ENCODE measurements around the gene ATG13.
"Not testable (repeated sequence)": the region's sequence is repeated elsewhere in the genome, so short reads cannot be mapped to it uniquely, and the experiment has no call there.

ATG13 gene

DNA sequence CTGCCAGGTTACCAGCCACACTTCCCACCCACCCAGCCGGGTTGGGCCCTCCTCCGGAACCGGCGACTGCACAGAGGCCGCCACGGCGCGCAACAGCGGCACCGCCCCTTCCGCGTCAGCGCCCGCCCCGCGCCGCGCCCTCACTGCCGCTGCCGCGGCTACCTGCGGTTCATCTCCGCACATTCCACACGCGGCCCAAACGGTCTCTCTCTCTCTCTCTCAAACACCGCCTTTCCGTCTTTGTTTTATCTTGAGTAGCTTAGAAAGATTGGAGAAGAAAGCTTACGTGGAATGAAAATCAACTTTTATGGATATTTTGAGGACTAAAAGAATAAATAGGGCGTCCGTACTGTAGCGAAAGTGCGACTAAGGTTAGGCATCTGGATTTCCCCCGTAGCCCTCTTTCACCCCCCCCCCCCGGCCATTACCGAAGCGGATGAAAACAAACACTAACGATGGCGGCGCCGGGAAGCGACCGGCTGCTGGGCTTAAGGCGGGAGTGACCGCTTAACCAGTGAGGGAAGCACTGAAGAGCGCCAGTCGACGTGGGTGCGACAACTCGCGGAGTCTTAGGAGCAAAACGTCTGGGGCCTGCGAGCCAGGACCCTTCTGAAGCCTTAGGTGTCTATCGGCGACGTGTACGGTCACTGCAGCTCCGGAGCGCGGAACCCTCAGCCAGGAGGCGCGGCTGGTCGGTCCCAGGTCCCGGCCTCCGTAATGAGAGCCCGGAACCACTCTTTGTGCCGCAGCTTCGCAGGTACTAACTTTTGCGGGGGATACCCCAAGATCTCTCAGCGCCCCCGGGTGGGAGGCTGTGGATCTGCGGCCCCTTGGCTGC is at the start of gene ATG13, which contains the start of gene HARBI1:
Gene ATG13, plus strand, starts transcription at position 420 of the 838 bp plus-strand sequence. CDS start 26,739 bp downstream, outside the sequence.
Gene HARBI1, minus strand, starts transcription at position 94 of the 838 bp plus-strand sequence. CDS start 990 bp downstream, outside the sequence.
- Histone ChIP-seq H3K36me3 (ENCODE audit: insufficient read depth, low read length) (peaks cover 6% of the 10 kb centered on the region), H3K27me3 (ENCODE audit: control insufficient read depth in 1 of 2, insufficient read depth in 2 of 2, low read length in 2 of 2) (no peaks in the 10 kb centered on the region), H3K9me3 (ENCODE audit: low read length) (no peaks in the 10 kb centered on the region), H3K27ac (ENCODE audit: low read depth, low read length) (peak within 1 kb of the TSS; percentile 92), H3K4me1 (ENCODE audit: insufficient read depth, low read length) (peaks cover 19% of the 10 kb centered on the region), H3K9ac (ENCODE audit: low read length) (peak within 1 kb of the TSS; percentile 84), H3K4me3 (ENCODE audit: low read depth in 1 of 2, low read length in 2 of 2) (peak within 1 kb of the TSS; percentile 97 to 98)

DNA sequence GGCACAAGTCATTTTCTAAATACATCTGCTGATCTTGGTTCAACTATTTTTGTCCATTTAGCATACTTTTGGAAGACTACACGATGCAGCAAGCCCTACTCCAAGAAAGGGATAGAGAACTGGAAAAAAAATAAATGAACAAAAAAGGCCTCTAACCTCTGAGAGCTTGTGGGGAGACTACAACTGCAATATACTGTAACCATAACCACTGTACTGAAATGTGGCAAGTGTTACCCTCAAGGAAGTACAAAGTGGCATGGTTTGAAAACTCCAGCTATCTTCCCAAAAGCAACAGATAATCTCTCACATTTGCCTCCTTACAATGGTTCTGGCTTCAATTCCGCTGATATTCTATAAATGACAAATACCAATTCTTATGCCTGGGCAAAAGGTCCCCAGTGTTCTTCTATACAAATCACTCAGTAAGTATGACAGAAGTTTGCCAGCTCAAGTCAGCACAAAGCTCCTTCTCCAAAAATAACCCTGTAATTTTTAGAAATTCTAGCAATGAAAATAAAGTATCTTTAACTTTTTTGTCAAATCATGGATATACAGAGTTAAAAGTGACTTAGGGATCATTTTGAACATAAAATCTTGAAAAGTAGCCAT is 46.5 kb upstream of the ATG13 start:
- Histone ChIP-seq H3K27ac (ENCODE audit: low read depth, low read length) (no peak overlapping the region), H3K9ac (ENCODE audit: low read length) (no peak overlapping the region), H3K36me3 (ENCODE audit: insufficient read depth, low read length) (no peaks in the 10 kb centered on the region), H3K4me3 (ENCODE audit: low read depth in 1 of 2, low read length in 2 of 2) (no peak overlapping the region), H3K9me3 (ENCODE audit: low read length) (no peaks in the 10 kb centered on the region), H3K4me1 (ENCODE audit: insufficient read depth, low read length) (peaks cover 4% of the 10 kb centered on the region), H3K27me3 (ENCODE audit: control insufficient read depth in 1 of 2, insufficient read depth in 2 of 2, low read length in 2 of 2) (no peaks in the 10 kb centered on the region)

DNA sequence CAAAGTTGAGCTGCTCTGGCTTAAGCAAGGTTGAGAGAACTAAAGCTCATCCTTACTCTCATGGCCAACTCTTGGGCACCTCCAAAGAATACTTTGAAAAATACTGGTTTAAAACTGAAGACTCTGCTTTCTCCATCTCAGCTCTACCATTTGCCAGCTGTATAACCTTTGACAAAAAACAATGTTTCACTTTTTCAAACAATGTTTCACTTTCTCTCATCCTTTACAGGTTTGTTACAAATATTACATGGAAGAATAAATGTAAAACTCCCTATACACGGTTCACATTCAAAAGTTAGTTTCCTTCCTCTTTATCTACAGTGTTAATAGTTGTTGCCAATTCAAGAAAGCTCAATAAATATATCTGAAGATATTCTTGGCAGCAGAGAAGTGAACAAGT is 42.7 kb upstream of the ATG13 start:
- Histone ChIP-seq H3K9ac (ENCODE audit: low read length) (no peak overlapping the region), H3K4me1 (ENCODE audit: insufficient read depth, low read length) (peaks cover 7% of the 10 kb centered on the region), H3K36me3 (ENCODE audit: insufficient read depth, low read length) (no peaks in the 10 kb centered on the region), H3K27me3 (ENCODE audit: control insufficient read depth in 1 of 2, insufficient read depth in 2 of 2, low read length in 2 of 2) (no peaks in the 10 kb centered on the region), H3K27ac (ENCODE audit: low read depth, low read length) (no peak overlapping the region), H3K4me3 (ENCODE audit: low read depth in 1 of 2, low read length in 2 of 2) (no peak overlapping the region), H3K9me3 (ENCODE audit: low read length) (no peaks in the 10 kb centered on the region)

DNA sequence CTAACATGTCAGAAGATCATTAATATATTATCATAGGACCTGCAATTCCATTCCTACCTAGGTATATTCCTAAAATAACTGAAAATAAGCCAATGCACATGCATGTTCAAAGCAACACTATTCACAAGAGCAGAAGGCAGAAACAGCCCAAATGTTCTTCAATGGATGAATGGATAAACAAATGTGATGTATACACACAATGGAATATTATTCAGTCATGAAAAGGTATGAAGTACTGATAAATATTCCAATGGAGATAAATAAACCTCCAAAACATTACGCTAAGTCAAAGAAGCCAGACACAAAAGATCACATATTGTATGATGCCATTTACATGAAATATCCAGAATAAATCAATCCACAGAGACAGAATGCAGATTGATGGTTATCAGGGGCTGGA is 40.3 kb upstream of the ATG13 start:
- Histone ChIP-seq H3K27me3 (ENCODE audit: control insufficient read depth in 1 of 2, insufficient read depth in 2 of 2, low read length in 2 of 2) (no peaks in the 10 kb centered on the region), H3K9ac (ENCODE audit: low read length) (no peak overlapping the region), H3K9me3 (ENCODE audit: low read length) (no peaks in the 10 kb centered on the region), H3K27ac (ENCODE audit: low read depth, low read length) (no peak overlapping the region), H3K36me3 (ENCODE audit: insufficient read depth, low read length) (no peaks in the 10 kb centered on the region), H3K4me3 (ENCODE audit: low read depth in 1 of 2, low read length in 2 of 2) (no peak overlapping the region), H3K4me1 (ENCODE audit: insufficient read depth, low read length) (peaks cover 7% of the 10 kb centered on the region)

DNA sequence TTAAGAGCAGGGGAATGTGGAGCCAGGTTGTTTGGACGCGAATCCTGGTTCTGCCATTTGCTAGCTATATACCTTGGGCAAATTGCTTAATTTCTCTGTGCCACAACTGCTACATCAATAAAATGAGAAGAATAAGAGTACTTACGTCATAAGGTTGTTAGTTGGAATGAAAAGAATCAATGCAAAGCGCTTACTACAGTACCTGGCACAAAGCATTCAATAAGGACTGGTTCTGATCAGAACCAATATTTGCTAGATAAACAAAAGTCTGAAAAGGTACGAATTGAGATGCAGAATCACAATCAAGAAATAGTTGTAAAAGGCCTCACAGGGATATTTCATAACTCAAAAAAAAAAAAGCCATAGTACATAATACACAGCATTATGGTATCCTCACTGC is 34.8 kb upstream of the ATG13 start:
- H3K27me3 ChIP-seq (ENCODE audit: control insufficient read depth in 1 of 2, insufficient read depth in 2 of 2, low read length in 2 of 2) = no peaks in the 10 kb centered on the region
- no peak overlapping the region for H3K27ac ChIP-seq (ENCODE audit: low read depth, low read length)
- no peak overlapping the region for H3K9ac ChIP-seq (ENCODE audit: low read length)
- H3K36me3 ChIP-seq (ENCODE audit: insufficient read depth, low read length) = no peaks in the 10 kb centered on the region
- H3K4me1 ChIP-seq (ENCODE audit: insufficient read depth, low read length) = no peaks in the 10 kb centered on the region
- no peak overlapping the region for H3K4me3 ChIP-seq (ENCODE audit: low read depth in 1 of 2, low read length in 2 of 2)
- no peaks in the 10 kb centered on the region for H3K9me3 ChIP-seq (ENCODE audit: low read length)

DNA sequence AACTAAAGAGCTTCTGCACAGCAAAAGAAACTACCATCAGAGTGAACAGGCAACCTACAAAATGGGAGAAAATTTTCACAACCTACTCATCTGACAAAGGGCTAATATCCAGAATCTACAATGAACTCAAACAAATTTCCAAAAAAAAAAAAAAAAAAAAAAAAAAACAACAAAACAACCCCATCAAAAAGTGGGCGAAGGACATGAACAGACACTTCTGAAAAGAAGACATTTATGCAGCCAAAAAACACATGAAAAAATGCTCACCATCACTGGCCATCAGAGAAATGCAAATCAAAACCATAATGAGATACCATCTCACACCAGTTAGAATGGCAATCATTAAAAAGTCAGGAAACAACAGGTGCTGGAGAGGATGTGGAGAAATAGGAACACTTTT is 33.8 kb upstream of the ATG13 start:
- H3K36me3 ChIP-seq (ENCODE audit: insufficient read depth, low read length); H3K27ac ChIP-seq (ENCODE audit: low read depth, low read length); H3K4me1 ChIP-seq (ENCODE audit: insufficient read depth, low read length); H3K4me3 ChIP-seq (ENCODE audit: low read depth in 1 of 2, low read length in 2 of 2); H3K9ac ChIP-seq (ENCODE audit: low read length); H3K9me3 ChIP-seq (ENCODE audit: low read length); H3K27me3 ChIP-seq (ENCODE audit: control insufficient read depth in 1 of 2, insufficient read depth in 2 of 2, low read length in 2 of 2): not testable (repeated sequence)

DNA sequence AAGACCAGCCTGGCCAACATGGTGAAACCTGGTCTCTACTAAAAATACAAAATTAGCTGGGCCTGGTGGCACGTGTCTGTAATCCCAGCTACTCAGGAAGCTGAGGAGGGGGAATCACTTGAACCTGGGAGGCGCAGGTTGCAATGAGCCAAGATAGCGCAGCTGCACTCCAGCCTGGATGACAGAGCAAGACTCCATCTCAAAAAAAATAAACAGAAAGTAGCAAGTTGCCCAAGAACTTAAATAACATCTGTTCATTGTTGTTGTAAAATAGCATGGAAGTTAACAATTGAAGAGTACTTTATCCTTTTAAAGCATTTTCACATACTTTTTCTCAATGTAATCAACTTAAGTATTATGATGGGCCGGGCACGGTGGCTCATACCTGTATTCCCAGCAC is 29.2 kb upstream of the ATG13 start:
- Histone ChIP-seq H3K4me3 (ENCODE audit: low read depth in 1 of 2, low read length in 2 of 2) (no peak overlapping the region), H3K9ac (ENCODE audit: low read length) (no peak overlapping the region), H3K27me3 (ENCODE audit: control insufficient read depth in 1 of 2, insufficient read depth in 2 of 2, low read length in 2 of 2) (no peaks in the 10 kb centered on the region), H3K4me1 (ENCODE audit: insufficient read depth, low read length) (peaks cover 22% of the 10 kb centered on the region), H3K27ac (ENCODE audit: low read depth, low read length) (no peak overlapping the region), H3K36me3 (ENCODE audit: insufficient read depth, low read length) (no peaks in the 10 kb centered on the region), H3K9me3 (ENCODE audit: low read length) (no peaks in the 10 kb centered on the region)

DNA sequence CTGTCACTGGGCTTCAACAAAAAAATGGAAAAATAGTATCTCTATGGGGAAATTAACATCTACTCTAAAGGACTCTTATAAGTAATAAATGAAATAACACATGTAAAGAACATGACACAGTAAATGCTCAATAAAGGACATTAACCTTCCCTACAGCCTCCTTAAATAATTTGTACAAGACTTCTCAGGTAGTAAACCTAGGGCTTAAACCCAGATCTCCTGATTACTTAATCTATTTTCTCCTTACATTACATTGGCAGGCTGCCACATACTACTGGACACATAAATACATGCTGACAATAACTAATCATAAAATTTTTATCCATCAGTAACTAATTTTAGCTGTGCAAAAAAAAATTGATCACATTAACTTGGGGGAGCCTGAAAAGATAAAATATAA is 28.4 kb upstream of the ATG13 start:
- no peaks in the 10 kb centered on the region for H3K9me3 ChIP-seq (ENCODE audit: low read length)
- H3K27ac ChIP-seq (ENCODE audit: low read depth, low read length) = no peak overlapping the region
- H3K36me3 ChIP-seq (ENCODE audit: insufficient read depth, low read length) = no peaks in the 10 kb centered on the region
- no peaks in the 10 kb centered on the region for H3K27me3 ChIP-seq (ENCODE audit: control insufficient read depth in 1 of 2, insufficient read depth in 2 of 2, low read length in 2 of 2)
- H3K9ac ChIP-seq (ENCODE audit: low read length) = no peak overlapping the region
- peaks cover 24% of the 10 kb centered on the region for H3K4me1 ChIP-seq (ENCODE audit: insufficient read depth, low read length)
- H3K4me3 ChIP-seq (ENCODE audit: low read depth in 1 of 2, low read length in 2 of 2) = no peak overlapping the region

DNA sequence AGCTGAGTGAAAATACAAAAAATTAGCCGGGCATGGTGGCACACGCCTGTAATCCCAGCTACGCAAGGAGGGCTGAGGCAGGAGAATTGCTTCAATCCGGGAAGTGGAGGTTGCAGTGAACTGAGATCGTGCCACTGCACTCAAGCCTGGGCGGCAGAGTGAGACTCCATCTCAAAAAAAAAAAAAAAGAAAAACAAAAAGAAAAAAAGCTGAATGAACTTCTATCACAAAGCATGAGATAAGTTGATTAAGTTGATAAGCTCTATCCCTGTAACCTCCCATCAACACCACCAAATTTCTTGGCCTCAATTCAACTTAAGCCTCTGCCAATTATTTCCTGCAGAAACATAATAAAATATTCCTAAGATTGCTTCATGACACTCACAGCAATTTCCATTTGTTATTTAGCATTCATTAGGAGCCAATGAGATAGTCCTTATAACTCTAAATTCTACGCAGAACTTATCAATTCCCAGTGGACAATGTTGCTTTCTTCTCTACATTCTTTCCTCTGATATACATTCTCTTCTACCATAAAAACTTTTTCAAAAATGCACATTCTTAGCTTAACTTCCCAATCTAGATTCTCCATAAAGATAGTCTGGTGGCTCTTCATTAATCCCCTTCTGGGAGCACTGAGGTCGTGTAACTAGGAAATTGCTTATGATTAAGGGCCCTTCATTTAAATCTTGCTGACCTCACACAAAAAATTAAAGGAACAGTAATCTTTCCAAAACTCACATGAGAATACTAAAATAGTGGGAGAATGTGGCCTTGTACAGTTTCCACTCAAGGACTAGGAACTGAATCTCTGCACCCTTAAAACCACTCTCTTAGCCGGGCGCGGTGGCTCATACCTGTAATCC is 26.4 kb upstream of the ATG13 start:
- Histone ChIP-seq H3K27ac (ENCODE audit: low read depth, low read length) (no peak overlapping the region), H3K9me3 (ENCODE audit: low read length) (no peaks in the 10 kb centered on the region), H3K4me3 (ENCODE audit: low read depth in 1 of 2, low read length in 2 of 2) (no peak overlapping the region), H3K27me3 (ENCODE audit: control insufficient read depth in 1 of 2, insufficient read depth in 2 of 2, low read length in 2 of 2) (no peaks in the 10 kb centered on the region), H3K36me3 (ENCODE audit: insufficient read depth, low read length) (no peaks in the 10 kb centered on the region), H3K4me1 (ENCODE audit: insufficient read depth, low read length) (peaks cover 30% of the 10 kb centered on the region), H3K9ac (ENCODE audit: low read length) (no peak overlapping the region)

DNA sequence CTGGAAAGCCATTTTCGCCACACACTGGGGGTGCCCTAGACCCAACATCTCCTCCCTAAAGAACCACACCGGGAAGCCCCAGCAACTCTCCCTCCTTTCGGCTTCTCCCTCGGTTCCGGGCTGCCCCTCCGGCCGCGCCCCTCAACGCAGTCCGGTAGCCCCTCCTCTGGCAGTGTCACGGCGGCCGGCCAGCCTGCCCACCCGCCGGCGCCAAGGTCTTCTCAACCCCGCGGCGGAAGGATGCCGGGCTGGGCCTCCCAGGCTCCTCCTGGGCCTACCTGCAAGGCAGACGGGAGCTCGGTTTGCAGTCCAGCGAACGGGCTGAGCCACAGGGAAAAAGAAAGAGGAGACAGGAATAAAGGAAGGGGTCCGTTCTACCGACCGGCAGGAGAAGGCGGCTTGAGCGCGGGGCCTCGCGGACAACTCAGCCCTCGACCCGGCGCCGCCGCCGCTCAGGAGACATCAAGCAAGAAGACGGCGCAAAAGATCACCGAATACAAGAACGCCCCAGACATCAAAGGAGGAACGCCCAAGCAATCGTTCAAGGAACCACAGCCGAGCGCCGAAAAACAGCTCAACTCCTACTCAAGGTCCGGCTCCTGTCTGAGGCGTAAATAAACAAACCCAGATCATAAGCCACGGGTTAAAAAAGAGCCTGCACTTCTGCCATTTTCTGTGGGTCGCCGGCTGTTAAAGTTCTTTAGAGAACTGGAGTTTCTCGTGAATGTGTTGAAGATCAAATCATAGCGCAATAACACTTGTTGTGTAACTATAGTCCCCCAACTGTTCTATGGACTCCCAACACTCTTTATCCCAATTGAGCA is 23.6 kb upstream of the ATG13 start, which contains the start of gene AMBRA1:
Gene AMBRA1, minus strand, starts transcription at position 474 of the 824 bp plus-strand sequence. CDS start 45,643 bp downstream, outside the sequence.
- no peaks in the 10 kb centered on the region for H3K36me3 ChIP-seq (ENCODE audit: insufficient read depth, low read length)
- peak within 1 kb of the TSS; percentile 81 for H3K9ac ChIP-seq (ENCODE audit: low read length)
- no peaks in the 10 kb centered on the region for H3K27me3 ChIP-seq (ENCODE audit: control insufficient read depth in 1 of 2, insufficient read depth in 2 of 2, low read length in 2 of 2)
- no peaks in the 10 kb centered on the region for H3K9me3 ChIP-seq (ENCODE audit: low read length)
- H3K27ac ChIP-seq (ENCODE audit: low read depth, low read length) = peak within 1 kb of the TSS; percentile 86
- H3K4me1 ChIP-seq (ENCODE audit: insufficient read depth, low read length) = peaks cover 30% of the 10 kb centered on the region
- peak within 1 kb of the TSS; percentile 78 to 83 for H3K4me3 ChIP-seq (ENCODE audit: low read depth in 1 of 2, low read length in 2 of 2)
